Hepatocyte (in vitro differentiated cells): ENCODE results near the gene IQCM. TPM values are rescaled to one million over a fixed set of nuclear protein-coding genes. Genes with fewer than 3 reads are reported as not detected.
A peak's percentile ranks its signal among the peaks of the same experiment; 100 is the strongest.

Experiments used
- DNase-seq: peaks from one replicate; pipeline ENCODE4 v3.0.0-alpha.2; 2016; ENCODE audit warnings: low spot score
- H2AFZ ChIP-seq: fragments of 200-600 bp; sonication (generic); 2 replicates; pipeline ENCODE4 v1.6.0; 2016; ENCODE audit warnings: antibody characterized with exemption, mild to moderate bottlenecking
- H3K27ac ChIP-seq: fragments of 200-600 bp; sonication (generic); 2 replicates; pipeline ENCODE4 v1.5.1; 2016; ENCODE audit warnings: mild to moderate bottlenecking
- H3K27me3 ChIP-seq: fragments of 200-600 bp; sonication (generic); 2 replicates; pipeline ENCODE4 v1.6.1; 2016
- H3K36me3 ChIP-seq: fragments of 200-600 bp; sonication (generic); replicated peaks from 2 replicates; pipeline ENCODE4 v1.5.1; 2016; ENCODE audit warnings: low read depth; ENCODE audit not compliant: insufficient read depth
- H3K4me1 ChIP-seq: fragments of 200-600 bp; sonication (generic); 2 replicates; pipeline ENCODE4 v1.5.1; 2016; ENCODE audit warnings: mild to moderate bottlenecking, moderate library complexity; ENCODE audit not compliant: insufficient read depth
- H3K4me2 ChIP-seq: fragments of 200-600 bp; sonication (generic); 2 replicates; pipeline ENCODE4 v1.6.0; 2016
- H3K4me3 ChIP-seq: fragments of 200-600 bp; sonication (generic); 2 replicates; pipeline ENCODE4 v1.5.1; 2016; ENCODE audit warnings: mild to moderate bottlenecking
- H3K79me2 ChIP-seq: fragments of 200-600 bp; sonication (generic); 2 replicates; pipeline ENCODE4 v1.6.0; 2017; ENCODE audit warnings: mild to moderate bottlenecking
- H3K9me2 ChIP-seq: fragments of 200-600 bp; sonication (generic); replicated peaks from 2 replicates; pipeline ENCODE4 v1.6.0; 2017; ENCODE audit warnings: mild to moderate bottlenecking; ENCODE audit not compliant: insufficient read depth
- H3K9me3 ChIP-seq: fragments of 200-600 bp; sonication (generic); 2 replicates; pipeline ENCODE4 v1.5.1; 2016; ENCODE audit warnings: low read depth, mild to moderate bottlenecking
- H4K20me1 ChIP-seq: fragments of 200-600 bp; sonication (generic); 2 replicates; pipeline ENCODE4 v1.6.0; 2016; ENCODE audit warnings: mild to moderate bottlenecking; ENCODE audit not compliant: insufficient read depth, poor library complexity, severe bottlenecking
- CTCF ChIP-seq: fragments of 200-600 bp; sonication (generic); IDR thresholded peaks from 2 replicates; pipeline ENCODE4 v1.5.1; 2016; ENCODE audit warnings: antibody characterized with exemption, mild to moderate bottlenecking; ENCODE audit not compliant: poor library complexity
- EZH2 ChIP-seq: fragments of 200-600 bp; sonication (generic); IDR thresholded peaks from 2 replicates; pipeline ENCODE4 v1.6.1; 2016; ENCODE audit warnings: antibody characterized with exemption, mild to moderate bottlenecking, borderline replicate concordance
- EZH2phosphoT487 ChIP-seq: fragments of 200-600 bp; sonication (generic); IDR thresholded peaks from one replicate; pipeline ENCODE4 v1.6.1; 2018; ENCODE audit warnings: antibody characterized with exemption, mild to moderate bottlenecking, low read depth, moderate library complexity; ENCODE audit not compliant: unreplicated experiment, severe bottlenecking
- WGBS: methylation state at CpG from one replicate; pipeline ENCODE4 v1.1.6; 2016; ENCODE audit warnings: low lambda C conversion rate; ENCODE audit errors: missing lambda C conversion rate; 5-methylcytosine and 5-hydroxymethylcytosine counted together
- polyA plus RNA-seq: library from polyadenylated mRNA; unstranded; fragments of >200 nt; fragmentation: Nextera tagmentation; extraction: Ambion mirVana; gene quantifications from 2 replicates; pipeline ENCODE4 v1.2.1, GENCODE V29; 2016
- total RNA-seq: library from RNA; depleted of rRNA; stranded (reverse); fragments of >200 nt; gene quantifications from 2 replicates; pipeline ENCODE4 v1.2.3, GENCODE V29; 2014

IQCM gene
- total and polyA plus RNA-seq, 2 experiments from 2014 or later: 0.06 to 1.5 TPM

GRCh38 chr4:149403081-149403480 lies 412.6 kb downstream of the IQCM start:
- Histone ChIP-seq H3K4me2 (no peak overlapping the region), H3K9me2 (no peaks in the 10 kb centered on the region), H3K27me3 (no peaks in the 10 kb centered on the region), H4K20me1 (no peaks in the 10 kb centered on the region), H3K36me3 (no peaks in the 10 kb centered on the region), H3K4me3 (no peak overlapping the region), H3K9me3 (no peaks in the 10 kb centered on the region), H3K27ac (no peak overlapping the region), H3K4me1 (peaks cover 4% of the 10 kb centered on the region), H3K79me2 (no peaks in the 10 kb centered on the region), H2AFZ (no peak overlapping the region)
- no peak for DNase-seq
- TF ChIP-seq CTCF (no peak), EZH2 (no peak), EZH2phosphoT487 (no peak)
- 58% methylated on average over 2 of the region's 2 CpGs for WGBS

GRCh38 chr4:149398993-149399392 lies 416.6 kb downstream of the IQCM start:
- H3K9me2 ChIP-seq: no peaks in the 10 kb centered on the region
- DNase-seq: no peak
- TF ChIP-seq EZH2: no peak
- no peak for TF ChIP-seq EZH2phosphoT487
- TF ChIP-seq CTCF: no peak
- H2AFZ ChIP-seq: no peak overlapping the region
- 91% methylated on average over 3 of the region's 3 CpGs for WGBS
- no peaks in the 10 kb centered on the region for H3K27me3 ChIP-seq
- H3K4me1 ChIP-seq: peaks cover 4% of the 10 kb centered on the region
- H3K36me3 ChIP-seq: no peaks in the 10 kb centered on the region
- no peak overlapping the region for H3K4me2 ChIP-seq
- H3K4me3 ChIP-seq: no peak overlapping the region
- H4K20me1 ChIP-seq: no peaks in the 10 kb centered on the region
- H3K27ac ChIP-seq: no peak overlapping the region
- H3K79me2 ChIP-seq: no peaks in the 10 kb centered on the region
- H3K9me3 ChIP-seq: no peaks in the 10 kb centered on the region

- no peaks in the 10 kb centered on the region for H4K20me1 ChIP-seq
- H3K79me2 ChIP-seq: no peaks in the 10 kb centered on the region
- H3K36me3 ChIP-seq: no peaks in the 10 kb centered on the region
- H2AFZ ChIP-seq: peak overlapping the region; percentile 39
- DNase-seq: peak; percentile 72
- no peaks in the 10 kb centered on the region for H3K9me2 ChIP-seq
- H3K27me3 ChIP-seq: no peaks in the 10 kb centered on the region
- 41% methylated on average over 4 of the region's 4 CpGs for WGBS
- no peak overlapping the region for H3K27ac ChIP-seq
- H3K9me3 ChIP-seq: no peaks in the 10 kb centered on the region
- H3K4me3 ChIP-seq: no peak overlapping the region
- no peak overlapping the region for H3K4me2 ChIP-seq
- no peaks in the 10 kb centered on the region for H3K4me1 ChIP-seq
- no peak for TF ChIP-seq EZH2phosphoT487
- peak; percentile 46 for TF ChIP-seq CTCF
Observed at GRCh38 chr4:149370785-149371420, 444.7 kb downstream of the IQCM start.
